Measurements from ENCODE around the gene STN1.

Gene STN1

DNA sequence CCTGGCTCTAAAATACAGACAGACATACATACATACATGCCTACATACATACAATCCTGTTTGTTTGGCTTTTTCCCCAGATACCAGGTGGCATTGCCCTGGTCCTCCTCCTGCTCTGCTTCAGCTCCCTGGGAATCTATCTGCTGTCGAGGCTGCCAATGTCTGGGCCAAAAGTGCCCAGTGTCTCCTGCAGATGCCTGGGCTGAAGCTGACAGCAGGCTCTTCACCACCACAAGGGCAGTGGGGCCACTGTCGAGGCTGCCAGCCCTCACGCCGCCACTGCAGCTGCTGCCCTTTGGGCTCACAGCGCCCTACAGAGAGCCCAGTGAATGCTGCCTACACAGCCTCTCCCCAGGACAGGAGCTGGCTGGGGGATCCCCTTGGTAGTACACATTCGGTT, 18.0 kb upstream of the STN1 start:
- TF ChIP-seq, protein P1, sequence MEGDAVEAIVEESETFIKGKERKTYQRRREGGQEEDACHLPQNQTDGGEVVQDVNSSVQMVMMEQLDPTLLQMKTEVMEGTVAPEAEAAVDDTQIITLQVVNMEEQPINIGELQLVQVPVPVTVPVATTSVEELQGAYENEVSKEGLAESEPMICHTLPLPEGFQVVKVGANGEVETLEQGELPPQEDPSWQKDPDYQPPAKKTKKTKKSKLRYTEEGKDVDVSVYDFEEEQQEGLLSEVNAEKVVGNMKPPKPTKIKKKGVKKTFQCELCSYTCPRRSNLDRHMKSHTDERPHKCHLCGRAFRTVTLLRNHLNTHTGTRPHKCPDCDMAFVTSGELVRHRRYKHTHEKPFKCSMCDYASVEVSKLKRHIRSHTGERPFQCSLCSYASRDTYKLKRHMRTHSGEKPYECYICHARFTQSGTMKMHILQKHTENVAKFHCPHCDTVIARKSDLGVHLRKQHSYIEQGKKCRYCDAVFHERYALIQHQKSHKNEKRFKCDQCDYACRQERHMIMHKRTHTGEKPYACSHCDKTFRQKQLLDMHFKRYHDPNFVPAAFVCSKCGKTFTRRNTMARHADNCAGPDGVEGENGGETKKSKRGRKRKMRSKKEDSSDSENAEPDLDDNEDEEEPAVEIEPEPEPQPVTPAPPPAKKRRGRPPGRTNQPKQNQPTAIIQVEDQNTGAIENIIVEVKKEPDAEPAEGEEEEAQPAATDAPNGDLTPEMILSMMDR (IDR thresholded peaks at IDR 0.05; ENCODE audit: low read depth, low read length, missing control alignments): no peak
- no peak overlapping the region for H3K4me3 ChIP-seq (ENCODE audit: low read depth, low read length)
- no peak for DNase-seq (ENCODE audit: low read depth)

DNA sequence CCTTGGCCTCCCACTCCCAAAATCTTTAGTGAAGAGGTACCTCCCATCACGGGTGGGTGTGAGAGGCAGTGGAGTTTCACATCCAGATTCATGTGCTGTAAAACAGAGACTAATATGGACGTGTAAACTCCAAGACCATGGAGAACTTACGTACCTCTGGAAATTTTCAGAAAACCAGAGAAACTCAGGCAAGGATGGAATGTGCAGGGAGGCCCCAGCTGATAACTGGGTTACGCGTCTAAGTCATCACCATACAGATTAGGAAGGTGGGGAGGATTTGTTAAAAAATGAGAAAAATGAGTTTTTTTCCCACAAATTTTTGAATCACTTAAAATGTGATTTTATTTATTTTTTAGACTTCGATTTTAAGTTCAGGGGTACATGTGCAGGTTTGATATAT, 16.3 kb upstream of the STN1 start:
- DNase-seq (ENCODE audit: low read depth): no peak
- H3K4me3 ChIP-seq (ENCODE audit: low read depth, low read length): no peak overlapping the region
- TF ChIP-seq, protein P1 (IDR thresholded peaks at IDR 0.05; ENCODE audit: low read depth, low read length, missing control alignments): no peak

- no peak for DNase-seq (ENCODE audit: low read depth)
- no peak overlapping the region for H3K4me3 ChIP-seq (ENCODE audit: low read depth, low read length)
- TF ChIP-seq, protein P1 (IDR thresholded peaks at IDR 0.05; ENCODE audit: low read depth, low read length, missing control alignments): no peak
Measured at GRCh38 chr10:103933557-103934121, 15.7 kb upstream of the STN1 start.

DNA sequence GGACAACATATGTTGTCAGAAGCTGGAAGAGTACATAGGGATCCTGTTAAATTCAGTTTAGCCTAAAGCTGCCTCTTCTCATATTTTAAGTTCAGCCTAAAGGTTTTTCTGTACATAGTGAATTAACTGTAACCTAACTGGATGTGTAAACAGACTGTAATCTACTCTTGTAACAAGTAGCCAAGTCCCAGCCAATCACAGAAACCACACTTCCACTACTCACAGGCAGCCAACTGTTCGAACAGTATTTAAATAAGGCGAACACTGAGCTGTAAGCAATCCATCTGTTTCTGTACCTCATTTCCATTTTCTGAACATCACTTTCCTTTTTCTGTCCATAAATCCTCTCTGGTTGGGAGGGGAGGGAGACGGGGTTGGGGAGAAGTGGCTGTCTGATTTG, 15.0 kb upstream of the STN1 start:
- DNase-seq (ENCODE audit: low read depth): no peak
- TF ChIP-seq, protein P1 (IDR thresholded peaks at IDR 0.05; ENCODE audit: low read depth, low read length, missing control alignments): no peak
- H3K4me3 ChIP-seq (ENCODE audit: low read depth, low read length): no peak overlapping the region

GRCh38 chr10:103932271-103932670, 14.3 kb upstream of the STN1 start:
- H3K4me3 ChIP-seq (ENCODE audit: low read depth, low read length): no peak overlapping the region
- DNase-seq (ENCODE audit: low read depth): no peak
- TF ChIP-seq, protein P1 (IDR thresholded peaks at IDR 0.05; ENCODE audit: low read depth, low read length, missing control alignments): no peak

- no peak overlapping the region for H3K4me3 ChIP-seq (ENCODE audit: low read depth, low read length)
- TF ChIP-seq, protein P1 (IDR thresholded peaks at IDR 0.05; ENCODE audit: low read depth, low read length, missing control alignments): no peak
- no peak for DNase-seq (ENCODE audit: low read depth)
Measured at GRCh38 chr10:103931603-103932002, 13.6 kb upstream of the STN1 start.

DNA sequence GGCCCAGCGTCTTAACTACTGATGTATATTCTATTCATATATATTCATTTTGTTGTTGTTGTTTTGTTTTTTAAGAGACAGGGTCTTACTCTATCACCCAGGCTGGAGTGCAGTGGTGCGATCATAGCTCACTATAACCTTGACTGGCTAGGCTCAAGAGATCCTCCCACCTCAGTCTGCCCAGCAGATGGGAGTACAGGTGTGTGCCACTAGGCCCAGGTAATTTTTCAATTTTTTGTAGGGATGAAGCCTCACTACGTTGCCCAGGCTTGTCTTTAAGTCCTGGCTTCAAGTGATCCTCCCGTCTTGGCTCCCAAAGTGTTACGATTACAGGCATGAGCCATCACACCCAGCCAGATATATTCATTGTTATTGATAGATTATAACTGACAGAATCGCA, 12.9 kb upstream of the STN1 start:
- TF ChIP-seq, protein P1 (IDR thresholded peaks at IDR 0.05; ENCODE audit: low read depth, low read length, missing control alignments): no peak
- no peak for DNase-seq (ENCODE audit: low read depth)
- no peak overlapping the region for H3K4me3 ChIP-seq (ENCODE audit: low read depth, low read length)
